ENCODE results near the gene GOSR2.

The GOSR2 gene

DNA sequence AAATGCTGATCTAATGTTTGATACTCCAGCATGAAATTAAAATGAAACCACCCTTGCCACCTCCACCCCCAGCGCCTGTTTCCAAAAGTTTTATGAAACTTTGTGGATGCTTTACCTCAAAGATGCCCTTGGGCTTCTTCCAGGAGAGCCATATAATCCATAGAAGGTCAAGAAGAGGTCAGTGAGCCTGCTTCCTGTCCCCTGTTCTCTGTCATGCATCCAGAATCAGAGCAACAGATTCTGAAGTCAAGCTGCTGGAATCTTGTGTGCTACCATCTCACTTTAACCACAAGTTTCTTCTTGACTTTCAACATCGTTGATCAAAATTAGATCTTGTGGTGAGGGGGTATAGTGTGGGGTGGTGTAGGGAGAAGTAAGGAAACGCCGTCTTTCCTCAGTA lies 8.6 kb downstream of the GOSR2 start:
- DNase-seq: no peak
- H3K27ac Mint-ChIP-seq: no peak overlapping the region
- peaks cover 17% of the 10 kb centered on the region for H3K4me1 Mint-ChIP-seq
- peaks cover 43% of the 10 kb centered on the region for H3K36me3 Mint-ChIP-seq (ENCODE audit: low read depth)
- no peaks in the 10 kb centered on the region for H3K9me3 Mint-ChIP-seq
- H3K4me3 Mint-ChIP-seq: no peak overlapping the region
- ATAC-seq: no peak
- no peaks in the 10 kb centered on the region for H3K27me3 Mint-ChIP-seq

DNA sequence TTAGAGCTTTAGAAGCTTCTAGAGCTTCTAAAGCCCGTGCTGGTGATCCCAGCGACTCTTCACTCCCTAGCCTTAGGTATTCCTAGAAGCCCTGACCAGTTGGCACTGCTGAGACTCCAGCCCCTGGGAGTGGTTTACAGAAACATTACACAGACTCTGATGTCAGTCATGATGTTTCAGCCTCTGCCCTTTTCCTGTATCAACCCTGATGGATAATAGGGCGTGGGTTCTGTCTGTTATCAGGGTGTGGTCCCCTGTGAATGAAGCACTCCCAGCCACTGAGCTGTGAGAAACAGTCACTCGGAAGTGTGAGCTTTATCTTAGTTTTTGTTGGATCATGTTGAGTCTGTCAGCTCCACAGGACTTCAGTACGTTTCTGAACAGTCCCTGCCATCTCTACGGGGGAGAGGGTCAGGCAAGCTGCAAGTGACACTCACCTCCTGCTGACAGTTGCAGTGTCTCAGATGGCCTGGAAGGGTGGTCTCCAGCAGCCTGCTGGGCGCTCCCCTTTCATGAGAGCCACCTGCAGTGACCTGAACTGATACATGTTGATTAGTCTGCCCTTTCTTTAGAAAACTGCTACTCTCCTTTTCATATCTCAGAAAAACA lies 12.8 kb downstream of the GOSR2 start:
- H3K27ac Mint-ChIP-seq: no peak overlapping the region
- ATAC-seq (no peak), DNase-seq (no peak)
- H3K27me3 Mint-ChIP-seq: no peaks in the 10 kb centered on the region
- no peaks in the 10 kb centered on the region for H3K4me1 Mint-ChIP-seq
- H3K36me3 Mint-ChIP-seq (ENCODE audit: low read depth): peaks cover 55% of the 10 kb centered on the region
- H3K4me3 Mint-ChIP-seq: no peak overlapping the region
- H3K9me3 Mint-ChIP-seq: no peaks in the 10 kb centered on the region

DNA sequence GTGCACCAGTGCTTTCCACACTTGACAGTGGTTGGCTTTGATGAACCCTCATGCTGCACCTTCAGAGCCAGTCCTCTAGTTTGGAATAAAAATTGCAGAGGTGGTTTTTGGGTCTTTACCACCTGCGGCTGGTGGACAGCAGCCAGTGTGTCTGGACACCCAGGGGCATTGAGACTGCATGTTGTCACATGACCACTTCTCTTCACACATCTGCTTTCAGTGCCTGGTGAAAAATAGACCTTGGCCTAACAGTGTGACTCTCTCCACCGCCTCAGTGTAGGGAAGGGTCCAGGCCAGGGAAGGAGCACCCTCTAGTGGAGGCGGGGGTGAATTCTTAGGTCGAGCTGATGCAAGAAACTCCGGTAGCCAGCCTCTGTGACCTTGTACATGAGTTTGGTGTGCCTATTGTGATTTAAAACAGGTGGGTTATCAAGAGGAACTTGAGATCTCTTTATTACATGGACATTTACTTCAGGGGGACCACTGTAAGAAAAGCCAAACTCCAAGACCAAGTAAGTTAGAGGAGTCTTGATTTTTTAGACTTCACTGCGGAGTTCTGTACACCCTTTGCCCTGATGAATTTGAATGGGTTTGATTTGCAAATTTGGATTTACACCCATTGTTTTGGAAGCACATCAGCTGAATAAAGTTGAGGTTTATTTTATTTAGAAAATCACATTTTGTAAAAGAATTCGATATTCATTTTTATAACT lies 17.9 kb downstream of the GOSR2 start:
- ATAC-seq (peak; percentile 82), DNase-seq (peak; percentile 72)
- Mint-ChIP-seq H3K36me3 (ENCODE audit: low read depth) (peaks cover 30% of the 10 kb centered on the region), H3K27ac (peak overlapping the region; percentile 6), H3K4me3 (no peak overlapping the region), H3K9me3 (no peaks in the 10 kb centered on the region), H3K27me3 (no peaks in the 10 kb centered on the region), H3K4me1 (peaks cover 16% of the 10 kb centered on the region)

DNA sequence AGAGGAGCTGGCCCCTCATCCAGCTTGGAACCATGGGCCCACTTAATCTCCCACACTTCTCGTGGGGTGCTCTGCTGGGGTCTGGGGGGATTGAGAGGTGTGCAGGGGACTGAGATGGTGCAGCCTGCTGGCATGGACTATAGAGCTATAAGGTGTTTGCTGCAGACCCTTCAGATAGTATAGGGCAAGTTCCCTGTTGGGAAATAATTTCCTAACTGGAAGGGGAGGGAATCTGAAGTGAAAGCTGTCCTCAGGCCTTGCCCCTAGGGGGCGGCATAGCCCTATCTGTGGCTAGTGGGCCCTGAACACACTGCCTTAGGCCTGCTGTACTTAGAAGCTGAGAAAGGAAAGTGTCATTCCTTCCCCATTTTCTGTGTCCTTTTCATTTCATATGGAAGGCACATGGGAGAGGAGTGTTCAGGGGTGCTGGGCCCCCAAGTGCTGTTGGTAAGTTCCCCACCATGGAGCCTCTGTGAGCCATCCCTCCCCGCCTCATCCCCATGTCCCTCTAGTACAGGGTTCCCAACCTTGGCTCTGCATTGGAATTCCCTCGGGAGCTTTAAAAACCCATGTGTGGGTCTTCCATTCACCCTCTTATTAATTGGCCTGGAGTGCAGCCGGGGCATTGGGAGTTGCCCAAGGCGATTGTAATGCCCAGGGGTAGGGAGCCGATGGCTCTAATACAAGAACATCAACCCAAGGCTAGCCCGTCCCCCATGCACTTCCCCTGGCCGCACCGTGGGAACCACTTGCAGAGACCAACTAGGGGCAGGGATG lies 19.7 kb downstream of the GOSR2 start:
- no peak overlapping the region for H3K4me3 Mint-ChIP-seq
- no peaks in the 10 kb centered on the region for H3K9me3 Mint-ChIP-seq
- ATAC-seq (peak; percentile 31), DNase-seq (peak; percentile 69)
- peaks cover 16% of the 10 kb centered on the region for H3K4me1 Mint-ChIP-seq
- no peaks in the 10 kb centered on the region for H3K27me3 Mint-ChIP-seq
- H3K27ac Mint-ChIP-seq: no peak overlapping the region
- peaks cover 18% of the 10 kb centered on the region for H3K36me3 Mint-ChIP-seq (ENCODE audit: low read depth)

DNA sequence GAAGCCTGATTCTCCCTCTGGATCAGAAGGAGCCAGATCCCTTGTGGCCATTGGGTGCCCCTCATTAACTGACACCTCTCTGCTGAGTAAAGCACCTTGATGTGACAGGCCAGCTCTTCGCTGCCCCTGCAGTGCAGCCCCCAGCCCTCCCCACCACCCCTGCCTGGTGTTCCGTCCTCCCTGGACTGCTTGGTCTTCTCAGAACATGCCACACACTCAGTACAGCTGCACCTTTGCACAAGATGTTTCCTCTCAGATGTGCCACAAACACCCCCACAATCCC lies 20.2 kb downstream of the GOSR2 start:
- peaks cover 16% of the 10 kb centered on the region for H3K4me1 Mint-ChIP-seq
- peaks cover 17% of the 10 kb centered on the region for H3K36me3 Mint-ChIP-seq (ENCODE audit: low read depth)
- H3K9me3 Mint-ChIP-seq: no peaks in the 10 kb centered on the region
- no peak overlapping the region for H3K4me3 Mint-ChIP-seq
- no peak for DNase-seq
- no peak overlapping the region for H3K27ac Mint-ChIP-seq
- no peaks in the 10 kb centered on the region for H3K27me3 Mint-ChIP-seq
- ATAC-seq: no peak

DNA sequence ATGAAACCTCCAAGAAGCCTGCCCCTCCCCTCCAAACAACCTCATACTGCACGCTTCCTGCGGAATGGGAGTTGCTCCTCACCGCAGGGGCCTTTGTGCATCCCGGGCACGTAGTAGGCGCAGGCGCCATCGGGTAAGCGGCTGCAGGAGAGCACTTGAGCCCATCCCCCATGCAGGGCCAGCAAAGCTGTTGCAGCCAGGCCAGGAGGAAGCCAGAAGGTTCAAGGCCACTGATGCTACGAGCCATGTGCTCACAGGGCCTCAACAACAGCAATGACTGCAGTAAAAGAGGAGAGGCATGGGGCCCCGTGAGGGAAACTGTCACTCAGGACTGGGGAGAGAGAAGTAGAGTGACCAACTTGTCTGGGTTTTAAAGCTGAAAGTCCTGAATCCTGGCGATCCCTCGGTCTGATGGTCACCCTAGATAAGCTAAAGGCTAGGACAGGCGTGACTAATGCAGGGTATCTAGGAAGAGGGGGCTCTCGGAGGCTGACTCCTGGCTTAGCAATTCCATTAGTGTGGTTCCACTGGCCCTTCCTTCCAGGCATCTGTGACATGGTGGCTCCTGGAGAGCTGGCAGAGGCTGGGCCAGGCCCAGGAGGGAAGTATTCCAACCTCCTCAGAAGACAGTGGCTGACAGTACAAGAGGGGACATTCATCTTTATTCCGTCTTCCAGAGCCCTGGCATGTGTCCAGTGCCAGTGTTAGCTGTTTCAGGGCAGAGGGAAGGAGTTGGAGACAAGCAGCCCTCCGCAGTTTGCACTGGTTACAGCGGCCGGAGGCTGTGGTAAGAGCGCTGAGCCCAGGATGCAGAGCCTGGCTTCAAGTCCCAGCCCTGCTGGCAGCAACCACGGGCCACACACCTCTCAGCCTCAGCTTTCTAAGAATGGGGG lies 20.8 kb downstream of the GOSR2 start:
- DNase-seq (peak; percentile 25), ATAC-seq (no peak)
- no peaks in the 10 kb centered on the region for H3K9me3 Mint-ChIP-seq
- no peak overlapping the region for H3K27ac Mint-ChIP-seq
- no peaks in the 10 kb centered on the region for H3K27me3 Mint-ChIP-seq
- peaks cover 16% of the 10 kb centered on the region for H3K4me1 Mint-ChIP-seq
- H3K4me3 Mint-ChIP-seq: no peak overlapping the region
- H3K36me3 Mint-ChIP-seq (ENCODE audit: low read depth): peaks cover 15% of the 10 kb centered on the region

DNA sequence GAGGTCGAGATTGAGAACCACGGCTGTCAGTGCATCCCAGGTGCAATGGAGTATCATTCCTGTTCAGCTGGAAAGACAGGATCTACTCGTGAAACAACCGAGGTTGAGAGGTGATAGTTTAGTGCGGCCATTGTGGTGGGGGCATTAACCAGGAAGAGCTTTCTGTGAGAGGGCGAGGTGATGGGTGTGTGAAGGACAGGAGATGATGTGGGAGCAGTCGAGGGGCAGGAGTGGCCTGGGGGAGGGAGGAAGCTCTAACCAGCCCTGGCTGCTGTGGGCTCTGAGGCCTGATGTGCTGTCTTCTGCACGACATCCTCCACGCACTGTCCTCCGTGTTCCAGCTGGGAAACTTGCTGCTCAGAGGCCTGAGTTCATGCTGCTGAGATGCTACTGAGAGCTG lies 22.0 kb downstream of the GOSR2 start:
- H3K27ac Mint-ChIP-seq: no peak overlapping the region
- no peaks in the 10 kb centered on the region for H3K9me3 Mint-ChIP-seq
- H3K36me3 Mint-ChIP-seq (ENCODE audit: low read depth): peaks cover 9% of the 10 kb centered on the region
- DNase-seq (no peak), ATAC-seq (no peak)
- no peaks in the 10 kb centered on the region for H3K27me3 Mint-ChIP-seq
- H3K4me3 Mint-ChIP-seq: no peak overlapping the region
- peaks cover 16% of the 10 kb centered on the region for H3K4me1 Mint-ChIP-seq

DNA sequence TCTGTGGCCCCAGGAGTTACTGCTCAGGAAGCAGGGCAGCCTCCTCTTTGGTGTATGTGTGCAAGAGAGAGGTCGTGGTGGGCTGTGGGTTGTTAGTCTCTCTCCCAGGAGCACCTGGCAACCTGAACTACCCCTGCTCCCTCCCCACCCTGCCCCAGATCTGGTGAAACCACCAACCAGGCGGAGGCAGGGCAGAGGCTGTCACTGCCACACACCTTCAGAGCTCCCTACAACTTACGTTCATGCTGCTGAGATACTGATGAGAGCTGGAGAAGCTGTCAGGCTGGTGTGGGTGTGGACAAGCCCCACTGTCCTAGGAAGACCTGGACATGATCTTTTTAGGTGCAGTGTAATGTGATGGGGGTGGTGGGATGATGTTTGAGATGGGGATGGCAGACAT lies 24.3 kb downstream of the GOSR2 start:
- Mint-ChIP-seq H3K9me3 (no peaks in the 10 kb centered on the region), H3K4me3 (no peak overlapping the region), H3K27ac (no peak overlapping the region), H3K36me3 (ENCODE audit: low read depth) (no peaks in the 10 kb centered on the region), H3K27me3 (no peaks in the 10 kb centered on the region), H3K4me1 (peaks cover 16% of the 10 kb centered on the region)
- no peak for ATAC-seq
- DNase-seq: no peak

DNA sequence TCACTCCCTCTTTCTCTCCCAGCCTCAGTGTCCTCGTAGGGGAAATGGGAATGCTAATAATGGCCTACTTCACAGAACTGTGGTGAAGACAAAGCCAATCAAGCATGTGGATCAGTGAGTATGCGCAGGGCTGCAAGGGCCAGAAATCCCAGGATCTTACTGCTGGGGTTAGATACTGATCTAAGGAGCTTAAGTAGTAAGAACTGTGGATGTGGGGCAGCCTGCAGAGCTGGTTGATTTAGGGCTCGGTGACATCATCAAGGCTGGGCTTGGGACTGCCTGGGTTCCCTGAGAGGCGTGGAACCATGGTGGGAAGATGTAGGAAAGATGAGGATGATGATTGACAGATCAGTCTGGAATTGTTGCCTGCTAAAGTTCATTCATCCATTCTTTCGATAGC lies 25.6 kb downstream of the GOSR2 start:
- no peaks in the 10 kb centered on the region for H3K27me3 Mint-ChIP-seq
- no peaks in the 10 kb centered on the region for H3K9me3 Mint-ChIP-seq
- no peak overlapping the region for H3K4me3 Mint-ChIP-seq
- no peak for ATAC-seq
- no peak for DNase-seq
- H3K36me3 Mint-ChIP-seq (ENCODE audit: low read depth): no peaks in the 10 kb centered on the region
- H3K27ac Mint-ChIP-seq: no peak overlapping the region
- peaks cover 9% of the 10 kb centered on the region for H3K4me1 Mint-ChIP-seq

DNA sequence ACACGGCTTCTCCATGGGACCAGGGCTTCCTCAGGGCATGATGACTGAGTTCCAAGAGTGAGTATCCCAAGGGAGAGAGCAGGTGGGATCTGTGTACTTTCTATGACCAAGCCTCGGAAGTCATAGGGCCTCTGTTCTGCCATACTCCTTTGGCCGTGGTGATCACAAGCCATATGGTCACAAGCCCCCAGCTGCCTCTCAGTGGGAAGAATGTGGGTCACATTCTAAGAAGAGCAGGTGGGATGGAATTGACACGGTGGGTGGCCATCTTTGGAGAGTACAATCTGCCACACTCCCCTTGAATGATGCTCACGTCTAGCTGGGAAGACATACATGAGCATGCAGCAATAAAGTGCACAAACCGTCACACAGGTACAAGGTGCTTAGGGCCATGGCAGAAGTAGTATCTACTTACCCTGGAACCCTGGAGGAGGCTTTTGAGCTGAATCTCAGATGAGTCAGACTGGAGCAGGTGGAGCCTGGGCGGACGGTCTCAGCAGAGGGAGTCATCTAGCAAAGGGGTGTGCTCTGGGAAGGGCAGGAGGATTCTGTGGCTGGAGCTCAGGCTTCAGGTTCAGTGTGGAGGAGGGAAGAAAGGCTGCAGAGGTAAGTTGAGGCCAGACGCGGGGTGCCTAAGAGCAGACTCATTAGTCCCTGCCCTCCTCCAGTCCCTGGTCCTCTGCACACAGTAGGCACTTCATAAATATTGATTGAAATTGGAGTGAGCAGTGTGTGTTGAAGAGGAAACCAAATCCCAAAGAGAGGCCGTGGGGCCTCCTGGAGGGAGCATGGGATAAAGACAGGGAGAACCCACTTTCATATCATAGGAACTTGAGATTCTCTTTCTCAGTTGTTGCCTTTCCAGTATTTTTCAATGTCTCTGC lies 26.6 kb downstream of the GOSR2 start:
- Mint-ChIP-seq H3K4me3 (no peak overlapping the region), H3K36me3 (ENCODE audit: low read depth) (no peaks in the 10 kb centered on the region), H3K27ac (no peak overlapping the region)

DNA sequence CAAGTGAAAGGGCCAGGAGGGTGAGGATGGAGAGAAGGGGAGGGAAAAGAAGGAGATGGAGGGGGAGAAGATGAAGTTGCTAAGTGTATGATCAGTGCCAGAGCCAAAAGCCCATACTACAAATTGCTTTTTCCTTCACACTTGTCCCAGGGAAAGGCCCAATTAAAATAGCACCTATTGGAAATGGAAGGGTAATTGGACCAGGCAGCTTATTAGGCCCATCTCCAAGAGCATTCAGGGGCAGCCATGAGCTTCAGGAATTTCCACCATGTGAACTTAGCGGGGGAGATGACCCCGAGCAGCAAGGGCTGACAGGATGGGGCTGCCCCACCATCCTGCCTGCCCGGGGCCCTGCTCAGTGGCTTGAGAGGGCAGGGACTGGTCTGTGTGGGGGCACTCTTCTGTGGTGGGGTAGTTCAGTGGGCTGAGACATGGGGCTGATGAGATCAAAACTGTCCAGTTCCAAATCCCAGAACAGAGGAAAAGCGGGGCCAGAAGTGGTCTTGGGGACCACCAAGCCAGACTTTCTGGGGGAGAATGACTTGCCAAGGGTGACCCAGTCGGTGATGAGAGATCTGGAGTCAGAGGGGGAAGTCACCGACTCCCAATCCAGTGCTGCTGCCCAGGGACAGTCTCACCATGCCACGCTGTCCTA lies 27.5 kb downstream of the GOSR2 start:
- no peaks in the 10 kb centered on the region for H3K27me3 Mint-ChIP-seq
- H3K27ac Mint-ChIP-seq: no peak overlapping the region
- H3K9me3 Mint-ChIP-seq: no peaks in the 10 kb centered on the region
- H3K4me1 Mint-ChIP-seq: no peaks in the 10 kb centered on the region
- no peak for ATAC-seq
- no peak overlapping the region for H3K4me3 Mint-ChIP-seq
- H3K36me3 Mint-ChIP-seq (ENCODE audit: low read depth): peaks cover 2% of the 10 kb centered on the region
- DNase-seq: no peak

More for the DNA sequence above, 26.6 kb downstream of the GOSR2 start:
- Mint-ChIP-seq H3K9me3 (no peaks in the 10 kb centered on the region), H3K27me3 (no peaks in the 10 kb centered on the region), H3K4me1 (peaks cover 3% of the 10 kb centered on the region)
- ATAC-seq: no peak
- DNase-seq: no peak

DNA sequence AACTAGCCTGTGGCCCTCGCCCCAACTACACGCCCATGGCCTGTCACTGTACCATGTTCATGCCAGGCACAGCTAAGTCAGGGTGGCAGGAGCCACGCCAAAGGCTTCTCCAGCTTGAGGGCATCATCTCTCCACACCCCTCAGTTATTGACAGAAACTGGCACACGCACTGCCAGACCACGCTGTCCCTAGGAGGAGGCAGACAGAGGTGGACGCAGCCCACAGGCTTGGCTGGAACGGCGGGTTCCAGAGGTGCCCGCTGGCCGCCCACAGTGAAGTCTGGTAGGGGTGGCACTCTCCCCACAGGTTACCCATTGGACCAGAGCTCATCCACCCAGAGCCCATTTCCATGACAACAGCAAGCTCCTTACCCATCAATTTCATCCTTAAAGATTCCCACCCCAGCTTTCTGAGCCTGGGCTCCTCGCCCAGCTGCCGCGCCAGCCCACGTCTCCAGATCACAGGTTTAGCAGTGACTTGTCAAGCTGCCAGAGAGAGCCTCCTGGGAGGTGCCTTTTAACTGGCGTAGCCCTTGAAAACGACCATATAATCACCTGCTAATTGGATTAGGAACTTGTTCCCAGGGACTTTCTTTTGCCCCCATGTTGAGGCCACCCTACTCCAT lies 28.1 kb downstream of the GOSR2 start:
- DNase-seq (no peak), ATAC-seq (no peak)
- Mint-ChIP-seq H3K4me1 (no peaks in the 10 kb centered on the region), H3K27ac (no peak overlapping the region), H3K4me3 (no peak overlapping the region), H3K9me3 (no peaks in the 10 kb centered on the region), H3K36me3 (ENCODE audit: low read depth) (peaks cover 6% of the 10 kb centered on the region), H3K27me3 (no peaks in the 10 kb centered on the region)

DNA sequence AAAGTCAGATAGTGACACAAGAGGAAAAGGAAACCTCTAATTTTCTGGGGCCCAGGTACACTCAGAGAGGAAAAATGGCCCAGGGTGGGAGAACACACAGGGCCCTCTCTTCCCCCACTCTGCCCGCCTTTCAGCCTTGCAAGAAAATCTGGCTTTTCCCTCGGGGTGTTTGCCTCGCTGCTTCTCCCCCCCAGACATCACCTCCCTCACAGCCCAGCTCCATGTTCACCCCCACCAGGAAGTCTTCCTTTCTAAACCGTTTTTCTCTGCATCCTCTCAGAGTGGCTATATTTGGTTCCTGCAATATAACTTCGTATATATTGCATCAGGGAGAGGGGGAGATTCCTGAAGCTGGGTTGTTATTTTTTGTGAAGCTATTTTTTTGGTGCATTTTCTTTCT lies 28.7 kb downstream of the GOSR2 start:
- peaks cover 8% of the 10 kb centered on the region for H3K36me3 Mint-ChIP-seq (ENCODE audit: low read depth)
- DNase-seq (no peak), ATAC-seq (no peak)
- H3K4me1 Mint-ChIP-seq: no peaks in the 10 kb centered on the region
- no peaks in the 10 kb centered on the region for H3K9me3 Mint-ChIP-seq
- H3K27me3 Mint-ChIP-seq: no peaks in the 10 kb centered on the region
- no peak overlapping the region for H3K4me3 Mint-ChIP-seq
- no peak overlapping the region for H3K27ac Mint-ChIP-seq

Measured in activated naive CD8-positive, alpha-beta T cell treated with anti-CD3 and anti-CD28 coated beads, Interleukin-2, amount 50 U/mL, for 24 hours (primary cell).